Measurements from ENCODE around the gene SLK.

Gene SLK

GRCh38 chr10:103939522-103939921 is 27.4 kb upstream of the SLK start:
- TF ChIP-seq SIN3A (IDR thresholded peaks at IDR 0.05; ENCODE audit: borderline replicate concordance, insufficient read depth, low read length) = no peak
- no peak for TF ChIP-seq TAF1 (IDR thresholded peaks at IDR 0.05; ENCODE audit: borderline replicate concordance, insufficient read depth, low read length)
- TF ChIP-seq FOXP2 (optimal IDR thresholded peaks at IDR 0.05; ENCODE audit: borderline replicate concordance, extremely low read depth, extremely low read length, insufficient read depth) = no peak
- TF ChIP-seq REST (IDR thresholded peaks at IDR 0.05; ENCODE audit: insufficient read depth in 1 of 2, low read depth in 2 of 2, low read length in 2 of 2) = no peak
- TF ChIP-seq POLR2AphosphoS5 (IDR thresholded peaks at IDR 0.05; ENCODE audit: low read depth, low read length) = no peak

GRCh38 chr10:103941801-103942200 is 25.1 kb upstream of the SLK start:
- TF ChIP-seq SIN3A (IDR thresholded peaks at IDR 0.05; ENCODE audit: borderline replicate concordance, insufficient read depth, low read length) (no peak), FOXP2 (optimal IDR thresholded peaks at IDR 0.05; ENCODE audit: borderline replicate concordance, extremely low read depth, extremely low read length, insufficient read depth) (no peak), POLR2AphosphoS5 (IDR thresholded peaks at IDR 0.05; ENCODE audit: low read depth, low read length) (no peak), REST (IDR thresholded peaks at IDR 0.05; ENCODE audit: insufficient read depth in 1 of 2, low read depth in 2 of 2, low read length in 2 of 2) (no peak), TAF1 (IDR thresholded peaks at IDR 0.05; ENCODE audit: borderline replicate concordance, insufficient read depth, low read length) (no peak)

GRCh38 chr10:103942866-103943265 is 24.1 kb upstream of the SLK start:
- TF ChIP-seq FOXP2 (optimal IDR thresholded peaks at IDR 0.05; ENCODE audit: borderline replicate concordance, extremely low read depth, extremely low read length, insufficient read depth) = no peak
- no peak for TF ChIP-seq REST (IDR thresholded peaks at IDR 0.05; ENCODE audit: insufficient read depth in 1 of 2, low read depth in 2 of 2, low read length in 2 of 2)
- TF ChIP-seq SIN3A (IDR thresholded peaks at IDR 0.05; ENCODE audit: borderline replicate concordance, insufficient read depth, low read length) = no peak
- no peak for TF ChIP-seq TAF1 (IDR thresholded peaks at IDR 0.05; ENCODE audit: borderline replicate concordance, insufficient read depth, low read length)
- no peak for TF ChIP-seq POLR2AphosphoS5 (IDR thresholded peaks at IDR 0.05; ENCODE audit: low read depth, low read length)

GRCh38 chr10:103947799-103948516 is 19.0 kb upstream of the SLK start:
- TF ChIP-seq POLR2AphosphoS5 (IDR thresholded peaks at IDR 0.05; ENCODE audit: low read depth, low read length) = no peak
- TF ChIP-seq FOXP2 (optimal IDR thresholded peaks at IDR 0.05; ENCODE audit: borderline replicate concordance, extremely low read depth, extremely low read length, insufficient read depth) = no peak
- no peak for TF ChIP-seq REST (IDR thresholded peaks at IDR 0.05; ENCODE audit: insufficient read depth in 1 of 2, low read depth in 2 of 2, low read length in 2 of 2)
- no peak for TF ChIP-seq TAF1 (IDR thresholded peaks at IDR 0.05; ENCODE audit: borderline replicate concordance, insufficient read depth, low read length)
- TF ChIP-seq SIN3A (IDR thresholded peaks at IDR 0.05; ENCODE audit: borderline replicate concordance, insufficient read depth, low read length) = no peak

All from PFSK-1 (cell line).